Measurements from ENCODE around the gene PSMA5.

Gene PSMA5

GRCh38 chr1:109426281-109427170, at the start of gene PSMA5 (continued):
- no peak for TF ChIP-seq ZNF776 (tag by site-specific recombination; IDR thresholded peaks at IDR 0.05; ENCODE audit: borderline replicate concordance)
- no peak for TF ChIP-seq ZNF280D (tag by site-specific recombination; IDR thresholded peaks at IDR 0.05)
- no peak for TF ChIP-seq ZNF549 (tag by site-specific recombination; IDR thresholded peaks at IDR 0.05)
- peak; percentile 2; the same call in 1 of the 2 replicates for TF ChIP-seq ZFP37 (tag by site-specific recombination; IDR thresholded peaks at IDR 0.05)
- no peak for TF ChIP-seq ZSCAN5A (tag by site-specific recombination; IDR thresholded peaks at IDR 0.05)
- peak; percentile 57 for TF ChIP-seq ZNF660 (tag by site-specific recombination; IDR thresholded peaks at IDR 0.05)
- TF ChIP-seq MZF1 (tag by site-specific recombination; IDR thresholded peaks at IDR 0.05; ENCODE audit: borderline replicate concordance) = no peak
- no peak for TF ChIP-seq ZNF426 (tag by site-specific recombination; IDR thresholded peaks at IDR 0.05)
- TF ChIP-seq ZNF239 (tag by site-specific recombination; IDR thresholded peaks at IDR 0.05) = no peak
- TF ChIP-seq ZNF292 (tag by site-specific recombination; IDR thresholded peaks at IDR 0.05; ENCODE audit: borderline replicate concordance, low read depth) = no peak
- TF ChIP-seq ZNF707 (tag by site-specific recombination; IDR thresholded peaks at IDR 0.05) = no peak
- no peak for TF ChIP-seq ZNF133 (tag by site-specific recombination; IDR thresholded peaks at IDR 0.05)
- TF ChIP-seq ZNF223 (tag by site-specific recombination; IDR thresholded peaks at IDR 0.05) = no peak
- no peak for TF ChIP-seq HOXC10 (CRISPR knock-in tag; IDR thresholded peaks at IDR 0.05)
- TF ChIP-seq ZSCAN16 (tag by site-specific recombination; IDR thresholded peaks at IDR 0.05) = peak; percentile 99
- no peak for TF ChIP-seq ZSCAN23 (tag by site-specific recombination; IDR thresholded peaks at IDR 0.05)
- TF ChIP-seq ZNF791 (tag by site-specific recombination; IDR thresholded peaks at IDR 0.05) = no peak
- no peak for TF ChIP-seq ZNF121 (tag by site-specific recombination; IDR thresholded peaks at IDR 0.05)
- TF ChIP-seq ZFHX2 (tag by site-specific recombination; conservative IDR thresholded peaks at IDR 0.05) = peak; percentile 56; the same call in 1 of the 2 replicates
- no peak for TF ChIP-seq ZFP3 (tag by site-specific recombination; IDR thresholded peaks at IDR 0.05; ENCODE audit: low read depth)
- no peak for TF ChIP-seq SCRT1 (tag by site-specific recombination; IDR thresholded peaks at IDR 0.05; ENCODE audit: borderline replicate concordance)
- 0 out of 2 replicates have a peak, but pooled peaks have one; percentile 21 for TF ChIP-seq ZNF324 (tag by site-specific recombination; IDR thresholded peaks at IDR 0.05)
- TF ChIP-seq GLI2 (tag by site-specific recombination; IDR thresholded peaks at IDR 0.05; ENCODE audit: borderline replicate concordance, low read depth) = no peak
- no peak for TF ChIP-seq ZBTB21 (tag by site-specific recombination; IDR thresholded peaks at IDR 0.05)
- TF ChIP-seq GLIS2 (tag by site-specific recombination; IDR thresholded peaks at IDR 0.05) = peak; percentile 100
- no peak for TF ChIP-seq BCL6B (tag by site-specific recombination; IDR thresholded peaks at IDR 0.05)
- no peak for TF ChIP-seq ZNF830 (tag by site-specific recombination; IDR thresholded peaks at IDR 0.05; ENCODE audit: low read depth)
- TF ChIP-seq ZNF19 (tag by site-specific recombination; IDR thresholded peaks at IDR 0.05; ENCODE audit: low read depth) = no peak
- TF ChIP-seq MEIS1 (CRISPR knock-in tag; IDR thresholded peaks at IDR 0.05; ENCODE audit: borderline replicate concordance) = no peak
- TF ChIP-seq ZNF600 (tag by site-specific recombination; IDR thresholded peaks at IDR 0.05) = peak; percentile 70; the same call in 1 of the 2 replicates
- no peak for TF ChIP-seq ZNF266 (tag by site-specific recombination; IDR thresholded peaks at IDR 0.05; ENCODE audit: low read depth)
- no peak for TF ChIP-seq YY2 (tag by site-specific recombination; IDR thresholded peaks at IDR 0.05)
- TF ChIP-seq SP3 (tag by site-specific recombination; IDR thresholded peaks at IDR 0.05) = peak; percentile 96
- TF ChIP-seq ZXDB (tag by site-specific recombination; IDR thresholded peaks at IDR 0.05) = peak; percentile 53
- no peak for TF ChIP-seq HOXA7 (CRISPR knock-in tag; IDR thresholded peaks at IDR 0.05; ENCODE audit: borderline replicate concordance)
- no peak for TF ChIP-seq ZNF514 (tag by site-specific recombination; IDR thresholded peaks at IDR 0.05)

Measured in HEK293 (cell line).